ENCODE results near the gene MATN4.

- no peak for TF ChIP-seq CTCF (IDR thresholded peaks at IDR 0.05)
- no peak for TF ChIP-seq POLR2A (IDR thresholded peaks at IDR 0.05)
Observed at GRCh38 chr20:45353746-45354145, 45.6 kb upstream of the MATN4 start.
